GM19372 (cell line): ENCODE data around the gene DNAJC30.

Experiments
- ATAC-seq: cut with Tn5 transposase; IDR thresholded peaks from one replicate; pipeline ENCODE4 v1.9.1; 2021; ENCODE audit warnings: mild to moderate bottlenecking, low read depth, moderate library complexity; ENCODE audit not compliant: unreplicated experiment

DNAJC30 gene

DNA sequence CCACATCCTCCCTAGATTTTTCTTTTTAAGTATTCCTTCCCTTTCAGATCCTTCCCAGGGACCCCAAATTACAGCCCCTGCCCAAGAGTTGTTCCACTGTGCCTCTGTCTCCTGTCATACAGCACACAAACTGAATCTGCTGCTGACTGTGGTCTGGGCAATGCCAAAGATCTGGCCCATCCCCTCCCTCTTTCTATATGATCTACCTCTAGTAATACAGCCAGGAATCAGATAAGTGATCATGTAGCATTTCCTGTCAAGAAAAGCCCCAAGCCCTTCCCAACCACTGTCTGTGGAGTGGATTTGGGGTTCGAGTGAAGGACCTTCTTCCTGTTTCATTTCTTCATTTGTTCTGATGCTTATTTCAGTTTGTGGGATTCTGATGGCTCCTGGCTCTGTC is 29.5 kb upstream of the DNAJC30 start:
- no peak for ATAC-seq

DNA sequence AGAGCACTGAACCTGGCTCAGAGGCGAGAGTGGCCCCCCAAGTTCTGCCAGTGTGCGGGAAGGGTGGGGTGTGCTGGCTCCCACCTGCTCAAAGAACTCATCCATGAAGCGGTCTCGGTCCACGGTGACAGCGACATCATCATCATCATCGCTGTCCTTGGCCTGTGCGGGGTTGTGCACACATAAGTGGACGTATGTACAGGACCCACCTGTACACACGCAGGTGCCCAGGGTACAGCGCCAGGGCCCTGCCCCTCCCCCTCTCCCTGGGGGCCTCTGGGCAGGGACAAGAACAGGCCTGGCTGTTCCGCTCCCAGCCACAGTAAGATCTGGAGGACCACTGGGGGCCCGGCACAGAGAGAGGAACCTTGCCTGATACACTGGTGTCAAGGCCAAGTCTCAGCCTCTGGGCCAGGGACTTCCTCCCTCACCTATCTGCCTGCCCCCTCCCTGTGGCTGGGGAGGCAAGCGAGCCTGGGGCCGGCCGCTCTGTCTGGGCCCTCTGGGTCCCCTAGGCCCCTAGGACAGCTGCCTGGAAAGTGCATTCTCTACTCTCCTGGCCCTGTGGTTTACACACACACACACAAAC is 25.8 kb upstream of the DNAJC30 start:
- no peak for ATAC-seq

DNA sequence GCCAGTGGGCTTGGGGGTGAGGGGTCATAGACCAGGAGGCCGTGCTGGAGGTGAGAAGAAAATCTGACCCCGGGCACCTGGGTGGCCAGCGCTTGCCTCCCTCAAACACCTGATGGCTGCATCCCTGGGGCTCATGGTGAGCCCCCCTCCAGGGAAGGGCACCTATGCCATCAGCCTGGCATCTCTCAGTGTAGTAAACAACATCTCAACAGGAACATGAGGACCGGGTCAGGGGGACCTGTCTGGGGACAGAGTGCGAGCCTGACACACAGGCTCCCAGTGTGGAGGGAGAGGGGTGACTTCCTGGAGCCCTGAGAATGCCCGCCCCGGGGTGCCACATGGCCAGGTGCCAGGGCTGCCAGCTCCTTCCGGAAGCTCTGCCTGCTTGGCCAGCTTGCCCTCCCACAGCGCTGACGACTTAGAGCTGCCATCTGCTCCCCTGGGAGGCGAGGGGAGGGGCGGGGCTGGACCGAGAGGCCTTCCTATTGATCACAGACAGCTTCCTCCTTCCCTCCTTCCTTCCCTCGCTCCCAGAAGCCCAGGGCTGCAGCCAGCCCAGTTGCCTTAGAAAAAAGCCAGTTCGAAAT is 23.9 kb upstream of the DNAJC30 start:
- ATAC-seq = no peak

DNA sequence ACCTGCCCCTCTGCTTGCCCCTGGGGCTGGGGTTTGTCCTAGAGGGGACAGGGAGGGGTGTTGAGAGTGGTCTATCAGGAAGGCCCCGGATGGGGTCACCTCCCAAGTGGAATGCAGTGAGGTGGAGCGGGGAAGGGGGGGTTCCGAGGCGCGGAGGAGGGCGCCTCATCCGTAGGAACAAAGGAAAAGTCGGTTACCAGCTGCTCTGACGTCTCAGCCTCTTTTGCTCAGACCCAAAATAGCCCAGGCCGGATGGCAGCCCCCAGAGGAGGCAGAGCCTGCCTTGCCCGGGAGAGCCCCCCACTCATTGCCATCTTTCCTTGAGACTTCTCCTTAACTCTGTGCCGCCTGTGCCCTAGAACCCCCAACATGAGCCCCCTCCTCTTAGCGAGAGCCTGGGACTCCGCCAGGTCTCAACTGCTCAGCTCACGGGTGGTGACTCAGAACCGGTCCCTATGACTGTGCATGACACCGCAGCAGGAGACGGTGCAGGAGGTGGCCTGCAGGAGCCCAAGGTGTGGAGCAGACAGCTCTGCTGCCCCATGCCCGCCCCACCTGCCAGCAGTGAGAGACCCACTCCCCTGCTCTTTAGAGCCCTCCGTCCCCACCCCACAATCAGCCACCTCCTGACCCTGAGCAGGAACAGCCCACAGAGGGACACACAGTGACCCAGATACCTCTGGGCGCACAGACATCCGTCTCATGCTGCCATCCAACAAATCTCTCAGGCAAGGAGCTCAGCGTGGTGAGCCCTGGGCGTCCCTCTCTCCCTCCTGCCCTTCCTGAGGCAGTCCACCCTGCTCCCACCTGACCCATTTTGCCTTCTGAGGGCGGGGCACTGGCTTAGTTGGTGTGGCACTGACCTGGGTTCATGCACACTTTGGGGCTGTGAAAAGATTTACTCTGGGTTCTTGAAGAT is 23.1 kb upstream of the DNAJC30 start:
- ATAC-seq = no peak

DNA sequence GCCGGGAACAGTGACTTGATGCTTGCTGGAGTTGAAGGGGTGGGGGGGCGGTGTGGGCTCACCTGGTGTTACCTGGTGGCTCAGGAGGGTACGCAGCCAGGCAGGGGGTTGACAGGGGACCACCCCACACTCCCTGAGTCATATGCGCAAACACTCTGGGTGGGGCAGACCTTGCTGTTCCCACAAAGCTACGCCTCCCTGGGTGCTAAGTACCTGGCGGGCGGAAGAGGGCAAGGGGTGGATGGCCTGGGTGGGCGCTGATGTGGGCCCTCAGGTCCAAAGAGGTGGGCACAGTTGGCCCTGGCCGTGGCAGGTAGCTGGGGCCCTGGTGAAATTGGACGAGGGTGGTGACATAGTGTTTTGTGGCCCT is 22.3 kb upstream of the DNAJC30 start:
- no peak for ATAC-seq

DNA sequence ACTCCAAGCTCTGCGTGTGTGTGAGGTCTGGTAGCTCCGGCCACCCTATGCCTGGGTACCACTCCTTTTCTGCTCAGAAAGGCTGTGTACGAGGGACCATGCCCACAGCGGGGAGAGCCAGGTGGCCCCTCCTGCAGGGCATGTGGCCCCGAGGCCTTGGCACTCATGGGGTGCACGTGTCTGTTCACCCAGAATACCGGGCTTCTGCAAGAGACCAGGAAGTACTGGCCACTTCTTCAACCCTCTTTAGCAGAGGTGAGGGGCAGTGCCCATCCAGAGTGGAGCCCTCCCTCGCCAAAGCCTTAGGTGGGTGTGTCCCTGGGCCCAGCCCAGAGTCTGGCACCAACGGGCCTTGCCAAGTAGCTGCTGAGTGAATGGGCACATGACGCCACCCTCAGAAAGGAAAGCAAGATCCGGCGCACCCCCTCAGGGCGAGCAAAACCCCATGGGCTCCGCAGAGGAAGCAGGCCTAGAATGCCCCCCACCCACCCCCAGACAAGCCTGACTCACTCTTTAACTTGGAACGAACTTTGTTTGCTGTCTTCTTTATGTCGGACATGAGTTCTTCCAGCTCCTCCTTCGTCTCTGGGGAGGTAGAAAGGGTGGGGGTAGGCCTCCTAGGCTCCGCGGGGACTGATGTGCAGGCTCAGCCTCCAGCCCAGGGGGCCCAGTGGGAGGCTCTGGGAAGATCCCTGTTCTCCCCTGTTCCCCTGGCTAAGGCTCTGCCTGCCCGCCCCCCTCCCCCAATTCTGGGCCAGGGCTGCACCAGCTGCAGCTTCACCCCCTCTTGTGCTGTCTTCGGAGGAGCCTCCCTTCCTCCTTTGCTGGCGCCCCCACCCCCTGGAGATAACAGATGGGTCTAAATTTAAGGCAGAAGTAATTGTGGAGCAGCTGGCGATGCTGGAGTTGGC is 21.6 kb upstream of the DNAJC30 start:
- no peak for ATAC-seq

DNA sequence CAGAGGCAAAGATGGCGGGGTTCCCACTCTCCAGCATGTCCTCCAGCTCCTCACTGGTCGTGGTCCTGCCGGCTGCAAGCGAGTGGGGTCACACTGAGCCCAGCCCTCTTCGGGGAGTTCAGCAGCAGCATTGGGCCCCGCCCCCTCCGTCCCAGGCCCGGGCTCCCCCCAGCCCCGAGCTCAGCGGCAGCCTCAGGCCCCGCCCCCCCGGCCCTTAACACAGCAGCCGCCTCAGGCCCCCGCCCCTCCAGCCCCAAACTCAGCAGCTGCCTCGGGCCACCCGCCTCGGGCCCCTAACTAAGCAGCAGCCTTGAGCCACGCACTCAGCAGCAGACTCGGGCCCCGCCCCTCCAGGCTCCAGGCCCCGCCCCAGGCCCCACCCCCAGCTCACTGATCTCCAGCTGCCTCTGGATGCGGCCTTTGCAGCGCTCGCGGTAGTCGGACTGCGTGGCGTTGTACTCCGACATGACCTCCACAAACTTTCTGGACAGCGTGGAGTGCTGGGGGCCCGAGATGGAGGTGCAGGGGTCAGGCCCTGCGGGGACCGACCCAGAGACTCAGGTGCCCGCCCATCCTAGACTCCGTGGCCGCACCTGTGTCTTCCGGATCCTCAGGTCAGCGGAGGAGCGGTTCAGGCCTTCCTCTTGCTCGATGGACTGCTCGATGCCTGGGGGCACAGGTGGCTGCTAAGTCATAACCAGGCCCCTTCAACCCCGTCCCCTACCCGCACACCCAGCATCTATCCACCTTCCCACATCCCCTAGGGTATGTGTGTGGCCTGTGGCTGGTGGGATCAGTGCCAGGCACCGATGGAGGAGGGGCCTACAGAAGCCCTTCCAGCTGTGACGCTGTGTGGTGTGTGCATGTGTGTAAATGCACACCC is 20.7 kb upstream of the DNAJC30 start:
- no peak for ATAC-seq

DNA sequence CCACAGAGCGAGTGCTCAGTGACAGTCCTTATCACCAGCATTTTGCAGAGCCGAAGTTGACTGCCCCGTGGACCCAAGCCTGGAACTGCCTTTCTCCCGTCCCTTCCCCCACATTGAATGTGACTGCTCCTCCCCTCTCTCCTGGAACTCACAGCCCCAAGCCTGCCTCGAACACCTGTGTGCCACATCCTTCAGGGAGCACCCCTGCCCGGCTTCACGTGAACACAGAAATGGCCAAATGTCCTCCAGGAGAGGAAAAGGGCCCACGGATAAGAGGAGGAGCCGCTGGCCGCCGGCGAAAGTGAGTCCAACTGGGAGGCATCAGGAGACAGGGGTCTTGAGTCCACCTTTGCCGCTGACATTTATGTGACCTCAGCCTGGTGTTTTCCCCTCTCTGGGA is 20.0 kb upstream of the DNAJC30 start:
- no peak for ATAC-seq

DNA sequence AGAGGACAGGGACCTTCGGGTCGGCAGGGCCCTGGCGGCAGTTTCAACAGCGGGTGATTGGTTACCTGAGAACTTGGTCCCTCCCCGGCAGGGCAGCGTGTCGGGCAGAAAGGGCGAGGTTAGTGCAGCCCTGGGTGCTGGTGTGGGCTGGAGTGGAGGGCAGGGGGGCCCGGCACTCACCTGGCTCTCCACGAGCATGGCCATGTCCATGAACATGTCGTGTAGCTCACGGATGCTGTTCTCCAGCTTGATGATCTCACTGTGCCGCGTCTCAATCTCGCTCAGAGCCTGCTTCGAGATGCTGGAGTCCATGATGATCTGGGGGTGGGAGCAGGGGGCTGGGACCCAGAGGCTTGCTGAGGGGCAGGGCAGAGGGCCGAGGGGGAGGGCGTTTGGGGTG is 19.4 kb upstream of the DNAJC30 start:
- ATAC-seq = no peak

DNA sequence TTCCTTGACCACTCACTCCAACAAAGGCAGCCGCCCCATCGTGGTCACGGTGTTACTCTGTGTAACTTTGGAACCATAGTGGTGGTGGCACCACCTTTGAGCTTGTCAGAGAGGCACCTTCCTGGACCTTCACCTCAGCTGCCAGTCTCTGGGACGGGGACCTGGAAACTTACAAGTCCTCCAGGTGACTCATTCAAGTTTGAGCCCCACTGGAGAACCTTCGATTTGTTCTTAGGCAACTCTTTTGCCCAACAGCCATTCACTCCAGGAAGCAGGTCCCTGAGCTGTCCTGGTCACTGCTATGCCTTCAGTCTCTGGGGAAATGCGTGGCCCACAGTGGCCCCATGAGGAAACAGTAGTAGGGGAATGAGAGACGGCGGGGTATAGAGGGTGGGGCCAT is 19.0 kb upstream of the DNAJC30 start:
- no peak for ATAC-seq

DNA sequence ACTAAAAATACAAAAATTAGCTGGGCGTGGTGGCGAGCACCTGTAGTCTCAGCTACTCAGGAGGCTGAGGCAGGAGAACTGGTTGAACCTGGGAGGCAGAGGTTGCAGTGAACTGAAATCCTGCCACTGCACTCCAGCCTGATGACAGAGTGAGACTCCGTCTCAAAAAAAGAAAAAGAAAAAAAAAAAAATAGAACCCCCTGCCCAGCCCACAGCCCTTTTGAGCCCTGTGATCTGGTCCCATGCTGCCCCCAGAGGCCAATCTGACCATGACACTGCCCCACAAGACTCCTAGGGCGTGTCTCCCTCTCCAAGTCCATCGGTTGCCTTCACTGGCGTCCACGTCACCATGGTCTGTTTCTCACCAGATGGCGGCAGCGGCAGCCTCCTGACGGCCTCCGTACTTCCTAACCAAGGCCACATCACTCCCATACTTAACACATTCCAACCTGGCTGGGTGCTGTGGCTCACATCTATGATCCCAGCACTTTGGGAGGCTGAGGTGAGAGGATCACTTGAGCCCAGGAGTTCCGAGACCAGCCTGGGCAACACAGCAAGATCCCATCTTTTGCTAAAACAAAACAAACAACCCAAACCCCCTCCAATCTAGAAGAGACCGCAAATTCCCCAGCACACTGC is 18.2 kb upstream of the DNAJC30 start:
- ATAC-seq = no peak

DNA sequence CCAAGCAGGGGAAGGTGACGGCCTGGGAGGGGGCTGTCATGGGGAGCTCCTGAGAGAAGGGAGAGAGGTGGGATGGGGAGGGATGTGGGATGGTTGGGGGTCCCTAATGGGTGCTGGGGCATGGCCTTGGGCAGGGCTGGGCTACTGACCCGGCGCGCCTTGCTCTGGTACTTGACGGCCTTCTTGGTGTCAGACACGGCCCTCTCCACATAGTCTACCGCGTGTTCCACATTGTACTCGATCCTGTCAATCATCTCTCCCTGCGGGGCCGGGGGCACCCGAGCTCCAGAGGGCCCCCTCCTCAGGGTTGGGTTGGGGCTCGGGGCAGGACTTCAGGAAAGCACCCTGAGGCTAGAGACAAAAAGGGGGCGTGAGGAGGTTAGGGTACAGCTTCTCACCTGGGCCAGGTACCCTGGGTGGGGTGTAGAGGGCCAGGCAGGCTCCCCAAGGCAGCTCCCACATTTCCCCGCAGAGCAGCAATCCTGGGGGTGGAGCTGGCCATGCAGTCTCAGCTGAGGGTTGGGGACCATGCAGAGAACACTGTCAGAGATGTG is 17.4 kb upstream of the DNAJC30 start:
- ATAC-seq = no peak

DNA sequence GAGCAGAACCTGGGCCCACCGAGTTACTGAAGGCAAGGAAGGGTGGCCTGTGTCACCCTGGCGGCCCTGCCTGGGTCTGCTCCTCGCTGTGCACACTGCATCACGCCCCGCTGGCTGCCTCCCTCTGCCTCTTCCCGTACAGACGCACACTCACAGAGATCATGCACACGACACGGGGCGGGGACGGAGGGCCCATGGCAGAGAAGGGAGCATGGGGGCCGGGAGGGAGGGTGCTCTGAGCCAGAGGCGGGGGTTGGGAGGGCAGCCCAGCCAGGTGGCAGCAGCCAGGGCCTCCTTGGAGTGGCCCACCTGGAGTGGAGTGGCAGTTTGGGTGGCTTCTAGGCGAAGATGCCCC is 16.8 kb upstream of the DNAJC30 start:
- no peak for ATAC-seq

DNA sequence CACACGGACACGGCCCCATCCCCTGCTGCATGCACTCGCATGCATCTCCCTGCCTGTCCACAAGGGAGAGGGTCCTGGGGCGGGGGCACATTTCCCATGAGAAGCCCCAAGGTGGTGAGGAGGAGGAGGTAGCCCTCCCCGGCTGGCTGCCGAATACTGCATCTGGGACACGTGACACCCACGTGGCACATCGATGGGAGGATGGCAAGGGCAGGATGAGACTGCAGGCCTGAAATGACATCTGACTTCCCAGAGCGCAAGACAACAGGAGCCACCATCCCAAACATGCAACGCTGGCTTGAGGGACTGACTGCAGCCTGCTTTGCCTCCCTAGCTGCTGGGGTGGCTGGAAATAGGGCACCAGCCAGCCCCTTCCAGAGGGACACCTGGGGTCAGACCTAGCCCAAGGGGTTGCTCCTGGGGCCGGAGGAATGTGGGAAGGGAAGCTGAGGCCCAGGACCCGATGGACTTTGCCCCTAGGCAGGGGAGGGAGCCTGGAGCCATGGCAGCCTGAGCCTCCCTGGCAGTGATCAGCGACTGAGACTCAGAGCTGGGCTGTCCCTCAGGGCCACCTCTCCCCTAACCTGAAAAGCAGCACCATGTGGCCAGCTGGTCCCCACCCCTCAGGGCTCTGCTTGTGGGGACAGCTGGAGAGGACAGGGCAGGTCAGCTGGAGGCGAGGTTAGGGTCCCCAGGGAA is 16.3 kb upstream of the DNAJC30 start:
- no peak for ATAC-seq

DNA sequence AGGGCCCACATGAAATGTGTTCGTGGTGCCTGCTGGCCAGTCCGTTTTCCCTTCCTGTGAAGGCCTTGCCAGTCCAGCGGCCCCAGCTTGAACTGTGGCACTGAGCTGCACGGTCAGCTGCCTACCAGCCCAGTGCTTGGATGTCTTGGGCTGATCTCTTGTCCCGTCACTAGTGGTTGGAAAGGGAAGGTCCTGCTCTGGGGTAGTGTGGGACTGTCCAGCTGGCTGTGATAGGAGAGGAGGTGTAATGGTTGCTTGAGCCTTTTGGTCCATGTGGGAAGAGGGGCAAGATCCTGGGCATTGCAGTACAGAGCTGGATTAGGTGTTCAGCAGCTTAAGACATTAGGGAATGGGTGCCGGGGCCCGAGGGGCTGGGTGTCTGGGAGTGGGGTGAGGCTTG is 15.2 kb upstream of the DNAJC30 start:
- ATAC-seq = no peak

DNA sequence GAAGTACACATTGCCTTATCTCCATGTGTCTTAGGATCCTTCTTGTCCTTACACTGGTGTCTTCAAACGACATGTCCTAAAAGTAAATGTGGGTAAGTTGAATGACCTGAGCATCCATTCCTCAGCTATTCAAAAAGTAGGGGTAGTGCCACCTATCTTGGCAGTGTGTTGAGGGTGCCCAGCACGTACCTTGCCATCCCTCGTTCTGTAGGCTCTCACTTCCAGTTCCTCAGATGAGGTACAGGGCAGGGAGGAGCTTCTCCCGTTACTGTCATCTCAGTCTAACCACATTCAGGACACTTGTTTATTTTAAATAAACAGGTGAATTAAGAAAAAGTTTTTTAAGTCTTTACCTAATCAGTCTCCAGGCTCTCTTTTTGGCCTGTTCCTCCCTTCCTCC is 13.1 kb upstream of the DNAJC30 start:
- ATAC-seq = no peak

DNA sequence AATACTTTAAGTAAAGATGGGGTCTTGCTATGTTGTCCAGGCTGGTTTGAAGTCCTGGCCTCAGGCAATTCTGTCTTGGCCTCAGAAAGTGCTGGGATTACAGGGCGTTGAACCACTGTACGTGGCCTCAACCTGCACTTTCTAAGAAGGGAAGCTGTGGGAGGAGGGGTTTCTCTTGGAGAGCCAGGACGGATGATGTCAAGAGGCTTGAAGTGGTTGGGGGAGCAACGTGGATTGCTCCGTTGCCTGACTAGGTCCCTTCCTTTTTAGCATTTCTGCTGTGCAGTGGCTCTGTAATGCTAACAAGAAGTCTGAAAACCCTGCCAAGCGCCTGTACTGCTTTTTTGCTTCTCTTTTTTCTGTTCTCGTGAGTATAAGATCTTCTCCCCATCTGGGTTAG is 7.4 kb upstream of the DNAJC30 start:
- ATAC-seq = no peak

DNA sequence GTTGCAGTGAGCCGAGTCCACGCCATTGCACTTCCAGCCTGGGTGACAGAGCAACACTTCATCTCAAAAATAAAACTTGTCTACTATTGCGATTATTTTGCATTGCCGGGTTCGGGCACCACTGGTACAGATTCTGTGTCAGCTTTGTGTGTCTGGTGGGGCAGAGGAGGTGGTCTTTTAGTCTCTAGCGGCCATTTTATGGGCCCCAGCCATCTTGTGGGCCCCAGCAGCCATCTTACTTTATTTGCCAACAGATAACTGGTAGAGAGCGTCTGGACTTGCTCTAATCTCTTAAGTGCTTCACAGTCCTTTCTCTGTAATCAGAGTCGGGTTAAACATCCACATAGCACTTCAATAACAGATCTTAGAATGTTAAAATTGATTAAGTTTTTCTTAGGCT is 5.0 kb upstream of the DNAJC30 start:
- no peak for ATAC-seq

DNA sequence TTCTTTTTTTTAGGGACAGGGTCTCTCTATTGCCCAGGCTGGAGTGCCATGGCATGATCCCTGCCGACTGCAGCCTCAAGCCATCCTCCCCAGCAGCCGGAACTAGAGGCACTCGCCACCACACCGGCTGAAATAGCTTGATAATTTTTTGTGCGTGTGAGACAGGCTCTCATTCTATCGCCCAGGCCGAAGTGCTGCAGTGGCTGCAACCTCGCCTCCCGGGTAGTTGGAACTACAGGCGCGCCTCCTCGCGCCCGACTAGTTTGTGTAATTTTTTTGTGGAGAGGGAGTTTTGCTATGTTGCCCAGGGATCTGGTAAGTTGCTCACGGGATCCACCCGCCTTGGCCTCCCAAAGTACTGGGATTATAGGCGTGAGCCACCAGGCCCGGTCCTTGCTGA is 2.1 kb upstream of the DNAJC30 start:
- ATAC-seq = no peak
